ENCODE results near the gene CCDC12. TPM values are rescaled to one million over a fixed set of nuclear protein-coding genes. Genes with fewer than 3 reads are reported as not detected.

The CCDC12 gene
- total RNA-seq, 4 donors from 2014 or later = 56.1 to 86.8 (median 81.6) TPM

- Histone ChIP-seq H3K4me3 (no peak overlapping the region), H3K27me3 (no peaks in the 10 kb centered on the region), H3K9me3 (no peaks in the 10 kb centered on the region), H3K4me1 (peaks cover 65% of the 10 kb centered on the region), H3K27ac (no peak overlapping the region), H3K36me3 (peaks cover 34% of the 10 kb centered on the region)
- 91% methylated on average over 6 of the region's 6 CpGs for WGBS
- DNase-seq (ENCODE audit: low spot score in 2 of 2) = peak in 1 of 2 donors; percentile 39
- TF ChIP-seq CTCF (IDR thresholded peaks at IDR 0.05) = no peak
These were observed 48.8 kb downstream of the CCDC12 start for GRCh38 chr3:46927718-46928073.

- H3K9me3 ChIP-seq = no peaks in the 10 kb centered on the region
- WGBS = 68% methylated on average over 15 of the region's 15 CpGs
- H3K4me1 ChIP-seq = peaks cover 59% of the 10 kb centered on the region
- H3K4me3 ChIP-seq = no peak overlapping the region
- TF ChIP-seq EP300 (IDR thresholded peaks at IDR 0.05) (no peak), POLR2AphosphoS5 (IDR thresholded peaks at IDR 0.05) (no peak), CTCF (IDR thresholded peaks at IDR 0.05) (no peak), POLR2A (IDR thresholded peaks at IDR 0.05) (no peak)
- H3K36me3 ChIP-seq = peaks cover 40% of the 10 kb centered on the region
- H3K27me3 ChIP-seq = no peaks in the 10 kb centered on the region
- DNase-seq (ENCODE audit: low spot score in 2 of 2) = peak in 1 of 2 donors; percentile 62
- no peak overlapping the region for H3K27ac ChIP-seq
These were observed 49.5 kb downstream of the CCDC12 start for GRCh38 chr3:46926871-46927717.

- TF ChIP-seq EP300 (IDR thresholded peaks at IDR 0.05) (no peak), CTCF (IDR thresholded peaks at IDR 0.05) (no peak), POLR2A (IDR thresholded peaks at IDR 0.05) (no peak), POLR2AphosphoS5 (IDR thresholded peaks at IDR 0.05) (no peak)
- 86% methylated on average over 5 of the region's 6 CpGs for WGBS
- DNase-seq (ENCODE audit: low spot score in 2 of 2) = peak in 1 of 2 donors; percentile 30
- Histone ChIP-seq H3K4me3 (no peak overlapping the region), H3K4me1 (peaks cover 53% of the 10 kb centered on the region), H3K36me3 (peaks cover 46% of the 10 kb centered on the region), H3K27ac (no peak overlapping the region), H3K9me3 (no peaks in the 10 kb centered on the region), H3K27me3 (no peaks in the 10 kb centered on the region)
These were observed 50.1 kb downstream of the CCDC12 start for GRCh38 chr3:46926447-46926846.

GRCh38 chr3:46926039-46926438 is 50.5 kb downstream of the CCDC12 start:
- Histone ChIP-seq H3K27me3 (no peaks in the 10 kb centered on the region), H3K9me3 (no peaks in the 10 kb centered on the region), H3K4me3 (no peak overlapping the region), H3K4me1 (peaks cover 49% of the 10 kb centered on the region), H3K36me3 (peaks cover 51% of the 10 kb centered on the region), H3K27ac (no peak overlapping the region)
- DNase-seq (ENCODE audit: low spot score in 2 of 2) = peak in 1 of 2 donors; percentile 53
- 76% methylated on average over 6 of the region's 6 CpGs for WGBS
- TF ChIP-seq POLR2AphosphoS5 (IDR thresholded peaks at IDR 0.05) (no peak), POLR2A (IDR thresholded peaks at IDR 0.05) (no peak), EP300 (IDR thresholded peaks at IDR 0.05) (no peak), CTCF (IDR thresholded peaks at IDR 0.05) (no peak)

- Histone ChIP-seq H3K9me3 (no peaks in the 10 kb centered on the region), H3K36me3 (peaks cover 55% of the 10 kb centered on the region), H3K27me3 (no peaks in the 10 kb centered on the region), H3K4me1 (peaks cover 44% of the 10 kb centered on the region), H3K27ac (no peak overlapping the region), H3K4me3 (no peak overlapping the region)
- WGBS = 51% methylated on average over 5 of the region's 5 CpGs
- TF ChIP-seq POLR2AphosphoS5 (IDR thresholded peaks at IDR 0.05) = no peak
- TF ChIP-seq EP300 (IDR thresholded peaks at IDR 0.05) = no peak
- TF ChIP-seq CTCF (IDR thresholded peaks at IDR 0.05) = no peak
- TF ChIP-seq POLR2A (IDR thresholded peaks at IDR 0.05) = no peak
- DNase-seq (ENCODE audit: low spot score in 2 of 2) = peak in 1 of 2 donors; percentile 35
These were observed 51.0 kb downstream of the CCDC12 start for GRCh38 chr3:46925585-46925934.

Measured in suprapubic skin (tissue), 4 donors.